Uterus (tissue), 2 donors: ENCODE measurements around the gene PXMP4.

Experiments used
- CTCF ChIP-seq, 4 experiments: fragments of 200-600 bp in 2 of 4; fragments of 450-650 bp in 2 of 4; sonication (generic) in 2 of 4; IDR thresholded peaks; one replicate each; pipeline ENCODE4 v1.5.1; 2016 to 2019; ENCODE audit warnings: antibody characterized with exemption in 4 of 4, mild to moderate bottlenecking in 2 of 4, moderate library complexity in 1 of 4
- POLR2A ChIP-seq, 2 donors: fragments of 450-650 bp; IDR thresholded peaks; one replicate each; pipeline ENCODE4 v1.6.1; 2016; ENCODE audit warnings: antibody characterized with exemption in 2 of 2, mild to moderate bottlenecking in 1 of 2, moderate library complexity in 1 of 2

GRCh38 chr20:33659341-33660034 is 60.6 kb downstream of the PXMP4 start:
- no peak for TF ChIP-seq CTCF (IDR thresholded peaks at IDR 0.05)
- TF ChIP-seq POLR2A (IDR thresholded peaks at IDR 0.05), result no peak
